GM19463 (cell line): Measurements from ENCODE around the gene ZAP70.

Experiments used
- ATAC-seq: cut with Tn5 transposase; IDR thresholded peaks from one replicate; pipeline ENCODE4 v1.9.1; 2021; ENCODE audit warnings: mild to moderate bottlenecking, moderate library complexity; ENCODE audit not compliant: unreplicated experiment

ZAP70 gene

DNA sequence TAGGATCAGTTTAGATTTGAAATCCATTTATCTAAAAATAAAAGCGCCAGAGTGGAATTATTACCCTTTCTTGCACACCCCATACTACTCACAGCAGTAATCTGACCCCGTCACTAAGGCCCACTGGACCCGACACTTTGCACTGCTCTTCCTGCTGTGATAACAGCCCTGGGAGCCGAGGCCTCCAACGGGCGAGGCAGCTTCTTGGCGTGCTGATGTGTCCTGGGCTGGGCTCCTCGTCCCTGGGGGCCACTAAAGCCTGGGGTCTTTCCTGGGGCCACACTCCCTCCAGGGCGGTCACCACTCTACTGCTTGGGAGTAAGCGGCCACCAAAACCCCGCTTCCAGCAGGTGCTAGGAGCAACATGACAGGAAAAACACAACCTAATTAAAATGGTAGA is 61.7 kb downstream of the ZAP70 start:
- no peak for ATAC-seq

DNA sequence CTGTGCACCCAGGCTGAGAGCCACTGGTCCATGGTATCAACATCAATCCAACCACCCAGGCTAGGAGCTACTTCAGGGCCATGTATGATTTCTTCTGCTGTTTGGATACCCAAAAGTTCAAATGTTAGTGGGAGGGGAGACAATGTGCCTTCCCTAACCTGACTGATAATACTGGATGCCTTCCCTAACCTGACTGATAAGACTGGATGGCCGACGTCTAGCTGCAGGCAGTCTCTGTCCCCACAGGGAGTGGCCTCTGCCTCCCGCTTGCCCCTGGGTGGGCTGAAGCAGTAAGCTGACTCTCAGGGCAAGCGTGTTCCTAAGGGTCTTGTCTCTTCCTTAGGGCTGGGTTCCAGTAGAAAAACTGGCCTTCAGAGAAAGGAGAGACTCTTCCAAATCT is 65.8 kb downstream of the ZAP70 start:
- ATAC-seq: no peak

GRCh38 chr2:97781981-97782380 is 68.6 kb downstream of the ZAP70 start:
- no peak for ATAC-seq

GRCh38 chr2:97784953-97785352 is 71.6 kb downstream of the ZAP70 start:
- no peak for ATAC-seq

DNA sequence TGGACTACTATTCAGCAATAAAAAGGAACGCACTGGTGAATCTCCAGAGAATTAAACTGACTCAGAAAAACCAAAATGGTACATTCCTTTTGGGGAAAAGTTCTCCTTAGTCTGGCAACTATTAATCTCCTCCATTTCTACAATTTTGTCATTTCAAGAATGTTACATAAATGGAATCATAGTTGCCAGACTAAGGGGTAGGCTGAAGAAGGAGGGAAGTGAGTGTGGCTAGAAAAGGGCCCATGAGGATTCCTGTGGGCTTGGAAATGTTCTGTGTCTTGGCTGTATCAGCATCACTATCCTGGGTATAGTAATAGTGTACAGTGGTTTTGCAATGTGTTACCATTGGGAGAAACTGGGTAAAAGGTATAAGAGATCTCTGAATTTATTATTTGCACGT is 72.4 kb downstream of the ZAP70 start:
- ATAC-seq: no peak

DNA sequence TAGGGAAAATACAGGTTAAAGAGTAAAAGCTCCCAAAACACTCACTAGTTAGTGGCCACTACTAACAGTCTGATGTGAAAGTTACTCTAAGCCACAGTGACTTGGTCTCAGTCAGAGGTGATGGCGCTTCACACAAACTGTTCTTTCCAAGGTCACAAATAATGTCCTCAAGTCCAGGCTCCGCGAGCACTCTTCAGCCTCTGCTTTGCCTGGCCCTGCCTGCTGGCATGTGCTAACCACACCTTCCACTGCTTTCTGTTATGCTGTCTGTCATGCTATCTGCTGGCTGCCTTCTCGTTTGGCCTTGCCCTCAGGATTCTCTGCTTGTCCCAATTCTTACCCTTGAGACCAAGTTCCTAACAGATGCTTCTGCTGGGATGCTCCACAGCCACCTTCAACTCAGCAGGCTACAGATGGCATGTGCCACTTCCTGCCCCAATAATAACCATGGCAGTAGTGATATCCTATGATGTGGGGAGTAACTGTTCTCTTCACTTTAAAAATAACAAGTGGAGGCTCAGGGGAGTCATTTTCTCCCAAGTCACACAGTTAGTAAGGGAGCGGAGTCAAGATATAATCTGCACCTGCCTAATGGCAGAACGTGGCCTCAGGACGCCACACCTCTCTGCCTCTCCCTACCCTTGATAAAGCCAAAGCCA is 75.7 kb downstream of the ZAP70 start:
- no peak for ATAC-seq
